C4-2B (cell line): ENCODE measurements around the gene G2E3.

Source experiments
- ZFX ChIP-seq: fragments of 450-650 bp; IDR thresholded peaks from 2 replicates; pipeline ENCODE4 v1.6.1; 2017
- TF ChIP-seq, protein P1 (sequence below): fragments of 450-650 bp; conservative IDR thresholded peaks from 2 replicates; pipeline ENCODE4 v1.5.1; 2017; ENCODE audit warnings: mild to moderate bottlenecking

DNA sequence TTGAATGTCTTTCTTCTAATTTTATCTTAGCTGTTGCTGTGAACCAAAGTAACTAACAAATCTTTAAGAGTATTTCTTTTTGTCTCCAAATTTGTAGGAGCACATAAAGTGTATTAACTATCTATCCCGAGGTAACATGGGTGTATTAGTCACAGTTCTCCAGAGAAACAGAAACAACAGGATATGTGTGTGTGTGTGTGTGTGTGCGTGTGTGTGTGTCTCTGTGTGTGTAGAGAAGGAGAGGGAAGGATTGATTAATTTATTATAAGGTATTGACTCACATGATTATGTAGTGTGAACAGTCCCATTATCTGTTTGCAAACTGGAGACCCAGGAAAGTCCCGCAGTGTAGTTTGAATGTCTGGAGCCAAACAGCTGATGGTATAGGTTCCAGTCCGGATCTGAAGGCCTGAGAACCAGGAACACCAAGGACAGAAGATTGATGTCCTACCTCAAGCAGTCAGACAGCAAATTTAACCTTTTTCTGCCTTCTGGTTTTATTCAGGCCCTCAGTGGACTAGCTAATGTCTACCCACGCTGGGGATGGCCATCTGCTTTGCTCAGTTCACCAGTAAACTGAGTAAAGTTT lies 14.4 kb downstream of the G2E3 start:
- TF ChIP-seq, protein P1, sequence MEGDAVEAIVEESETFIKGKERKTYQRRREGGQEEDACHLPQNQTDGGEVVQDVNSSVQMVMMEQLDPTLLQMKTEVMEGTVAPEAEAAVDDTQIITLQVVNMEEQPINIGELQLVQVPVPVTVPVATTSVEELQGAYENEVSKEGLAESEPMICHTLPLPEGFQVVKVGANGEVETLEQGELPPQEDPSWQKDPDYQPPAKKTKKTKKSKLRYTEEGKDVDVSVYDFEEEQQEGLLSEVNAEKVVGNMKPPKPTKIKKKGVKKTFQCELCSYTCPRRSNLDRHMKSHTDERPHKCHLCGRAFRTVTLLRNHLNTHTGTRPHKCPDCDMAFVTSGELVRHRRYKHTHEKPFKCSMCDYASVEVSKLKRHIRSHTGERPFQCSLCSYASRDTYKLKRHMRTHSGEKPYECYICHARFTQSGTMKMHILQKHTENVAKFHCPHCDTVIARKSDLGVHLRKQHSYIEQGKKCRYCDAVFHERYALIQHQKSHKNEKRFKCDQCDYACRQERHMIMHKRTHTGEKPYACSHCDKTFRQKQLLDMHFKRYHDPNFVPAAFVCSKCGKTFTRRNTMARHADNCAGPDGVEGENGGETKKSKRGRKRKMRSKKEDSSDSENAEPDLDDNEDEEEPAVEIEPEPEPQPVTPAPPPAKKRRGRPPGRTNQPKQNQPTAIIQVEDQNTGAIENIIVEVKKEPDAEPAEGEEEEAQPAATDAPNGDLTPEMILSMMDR: no peak
- TF ChIP-seq ZFX: no peak
